G401.6 (cell line): ENCODE measurements around the gene EXOC3.

Source experiments
- FAIRE-seq: peaks from 2 replicates; lab custom pipeline; 2012; peaks lifted over from hg19 to GRCh38; lab: Jason Lieb, UNC

EXOC3 gene

DNA sequence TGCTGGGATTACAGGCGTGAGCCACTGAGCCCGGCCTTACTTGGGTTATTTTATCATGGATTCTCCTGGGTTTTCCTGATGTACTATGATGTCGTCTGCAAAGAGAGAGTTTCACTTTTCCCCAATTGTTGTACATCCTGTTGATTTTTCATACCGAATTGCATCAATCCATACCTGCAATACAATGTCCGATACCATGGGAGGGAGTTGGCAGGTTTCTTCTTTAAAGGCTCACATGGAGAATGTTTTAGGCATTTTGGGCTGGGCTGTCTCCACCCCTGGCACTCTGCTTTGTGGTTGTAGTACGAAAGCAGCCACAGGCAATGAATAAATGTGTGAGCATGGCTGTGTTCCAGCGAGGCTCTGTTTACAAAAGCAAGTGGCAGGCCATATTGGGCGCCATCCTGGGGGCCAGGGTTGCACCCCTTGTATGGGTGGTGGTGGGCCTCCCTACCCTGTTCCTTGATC, 35.1 kb upstream of the EXOC3 start:
- FAIRE-seq, result no peak

DNA sequence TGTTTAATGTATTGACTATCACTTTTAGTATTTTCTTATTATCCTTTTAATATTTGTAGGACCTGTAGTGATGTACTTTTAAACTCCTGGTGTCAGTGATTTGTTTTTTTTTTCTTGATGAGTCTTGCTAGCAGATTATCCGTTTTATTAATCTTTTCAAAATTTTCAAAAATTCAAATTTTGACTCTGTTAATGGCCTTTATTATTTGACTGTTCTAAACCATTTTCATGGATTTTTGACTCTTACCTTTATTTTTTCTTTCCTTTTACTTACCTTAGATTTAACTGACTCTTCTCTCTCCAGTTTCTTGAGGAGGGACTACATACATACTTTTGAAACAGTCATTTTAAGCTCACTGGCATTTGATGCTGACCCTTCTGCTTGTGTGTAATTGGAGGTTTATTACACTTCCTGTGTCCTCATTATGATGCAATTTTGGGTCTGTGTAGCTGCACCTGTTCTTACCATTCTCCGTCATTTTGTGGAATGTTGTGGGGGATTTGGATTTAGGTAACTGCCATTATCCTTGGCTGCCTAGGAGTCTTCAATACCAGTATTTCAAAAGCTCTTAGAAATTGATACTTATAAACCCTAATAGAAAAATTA, 32.0 kb upstream of the EXOC3 start:
- FAIRE-seq, result no peak

DNA sequence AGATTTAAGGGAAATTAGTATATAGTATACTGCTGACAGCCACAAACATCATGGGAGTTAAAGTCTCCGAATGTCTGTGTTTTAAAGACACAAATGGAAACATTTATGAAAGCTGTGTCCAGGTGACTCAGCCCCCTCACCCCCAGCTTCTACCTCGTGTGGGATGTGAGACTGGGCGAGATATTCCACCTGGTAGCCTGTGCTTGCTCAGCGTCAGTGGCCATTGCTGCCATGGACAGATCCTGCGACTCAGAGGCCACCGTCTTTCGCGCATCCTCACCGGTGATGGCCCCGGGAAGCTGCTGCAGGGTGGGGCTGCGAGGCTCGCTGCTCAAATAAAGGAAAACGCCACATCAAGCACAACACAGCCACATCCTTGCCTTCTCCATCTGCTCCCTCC, 31.2 kb upstream of the EXOC3 start:
- no peak for FAIRE-seq

DNA sequence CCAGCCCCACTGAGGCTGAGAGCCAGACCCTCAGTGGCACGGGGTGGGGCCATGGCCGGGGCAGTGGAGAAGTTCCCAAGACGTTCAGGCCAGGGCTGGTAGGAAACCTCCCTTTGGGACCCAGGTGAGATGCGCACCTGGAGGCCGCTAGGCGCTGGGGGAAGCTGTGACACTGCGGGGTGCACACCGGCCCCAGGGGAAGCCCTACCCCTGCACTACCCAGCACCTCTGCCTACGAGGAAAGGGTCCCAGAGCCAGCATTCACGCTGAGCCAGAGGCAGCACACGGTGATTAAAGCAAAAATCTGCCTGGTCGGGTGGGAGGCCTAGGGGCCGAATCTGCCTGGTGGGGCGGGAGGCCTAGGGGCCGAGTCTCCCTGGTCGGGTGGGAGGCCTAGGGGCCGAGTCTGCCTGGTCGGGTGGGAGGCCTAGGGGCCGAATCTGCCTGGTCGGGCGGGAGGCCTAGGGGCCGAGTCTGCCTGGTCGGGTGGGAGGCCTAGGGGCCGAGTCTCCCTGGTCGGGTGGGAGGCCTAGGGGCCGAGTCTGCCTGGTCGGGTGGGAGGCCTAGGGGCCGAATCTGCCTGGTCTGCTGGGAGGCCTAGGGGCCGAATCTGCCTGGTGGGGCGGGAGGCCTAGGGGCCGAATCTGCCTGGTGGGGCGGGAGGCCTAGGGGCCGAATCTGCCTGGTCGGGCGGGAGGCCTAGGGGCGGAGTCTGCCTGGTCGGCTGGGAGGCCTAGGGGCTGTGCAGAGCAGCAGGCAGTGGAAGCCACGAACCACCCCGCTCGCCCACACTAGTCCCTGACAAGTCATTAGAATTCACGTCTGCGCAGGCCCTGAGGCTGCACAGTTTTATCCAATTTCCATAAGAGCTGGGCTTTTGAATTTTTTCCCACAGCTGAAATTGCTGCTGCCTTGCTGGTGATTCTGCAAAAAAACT, 27.7 kb upstream of the EXOC3 start:
- FAIRE-seq, result peak; percentile 92

DNA sequence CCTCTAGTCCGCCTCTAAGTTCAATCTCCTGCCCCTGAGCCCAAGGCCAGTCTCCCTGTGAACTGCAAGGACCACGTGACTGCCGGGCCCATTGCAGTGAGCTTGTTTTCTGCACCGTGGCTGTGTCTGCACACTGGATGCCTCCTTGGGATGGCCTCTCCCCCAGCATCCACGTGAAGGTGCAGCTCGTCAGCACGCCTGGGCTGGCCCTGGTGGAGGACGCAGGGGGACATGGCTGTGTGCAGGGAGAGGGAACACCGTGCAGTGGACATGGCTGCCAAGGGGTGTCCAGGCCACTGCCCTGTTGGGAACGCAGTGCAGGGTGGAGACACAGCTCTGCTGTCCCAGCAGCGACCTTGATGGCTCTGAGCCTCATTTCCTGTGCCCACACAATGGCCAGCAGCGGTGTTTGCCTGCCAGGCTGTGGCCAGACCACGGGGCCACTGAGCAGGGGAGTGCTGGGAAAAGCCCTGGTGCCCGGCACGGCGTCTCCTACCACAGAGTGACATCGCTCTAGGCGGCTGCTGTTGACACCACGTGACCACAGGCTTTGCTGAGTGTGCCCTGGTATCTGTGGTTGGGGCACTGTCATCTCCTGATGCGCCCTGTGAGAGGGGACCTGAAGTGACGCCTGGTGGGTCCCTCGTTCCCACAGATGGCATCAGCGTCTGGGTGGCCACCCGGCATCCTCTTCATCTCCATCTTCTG, 26.9 kb upstream of the EXOC3 start:
- FAIRE-seq, result no peak

DNA sequence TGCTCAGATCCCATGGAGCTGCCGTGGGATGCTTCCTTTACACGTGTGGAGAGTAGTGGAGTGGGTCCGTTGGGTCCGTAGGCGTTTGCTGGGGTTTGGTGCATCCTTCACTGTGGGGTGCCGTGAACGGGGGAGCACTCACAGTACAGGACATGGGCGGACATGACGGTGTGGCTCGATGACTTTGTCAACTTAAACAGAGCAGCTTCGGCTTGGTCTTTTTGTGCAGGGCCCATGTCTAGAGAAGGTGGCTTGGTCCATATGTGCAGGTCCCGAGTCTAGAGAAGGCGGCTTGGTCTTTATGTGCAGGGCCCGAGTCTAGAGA, 26.4 kb upstream of the EXOC3 start:
- FAIRE-seq, result no peak

DNA sequence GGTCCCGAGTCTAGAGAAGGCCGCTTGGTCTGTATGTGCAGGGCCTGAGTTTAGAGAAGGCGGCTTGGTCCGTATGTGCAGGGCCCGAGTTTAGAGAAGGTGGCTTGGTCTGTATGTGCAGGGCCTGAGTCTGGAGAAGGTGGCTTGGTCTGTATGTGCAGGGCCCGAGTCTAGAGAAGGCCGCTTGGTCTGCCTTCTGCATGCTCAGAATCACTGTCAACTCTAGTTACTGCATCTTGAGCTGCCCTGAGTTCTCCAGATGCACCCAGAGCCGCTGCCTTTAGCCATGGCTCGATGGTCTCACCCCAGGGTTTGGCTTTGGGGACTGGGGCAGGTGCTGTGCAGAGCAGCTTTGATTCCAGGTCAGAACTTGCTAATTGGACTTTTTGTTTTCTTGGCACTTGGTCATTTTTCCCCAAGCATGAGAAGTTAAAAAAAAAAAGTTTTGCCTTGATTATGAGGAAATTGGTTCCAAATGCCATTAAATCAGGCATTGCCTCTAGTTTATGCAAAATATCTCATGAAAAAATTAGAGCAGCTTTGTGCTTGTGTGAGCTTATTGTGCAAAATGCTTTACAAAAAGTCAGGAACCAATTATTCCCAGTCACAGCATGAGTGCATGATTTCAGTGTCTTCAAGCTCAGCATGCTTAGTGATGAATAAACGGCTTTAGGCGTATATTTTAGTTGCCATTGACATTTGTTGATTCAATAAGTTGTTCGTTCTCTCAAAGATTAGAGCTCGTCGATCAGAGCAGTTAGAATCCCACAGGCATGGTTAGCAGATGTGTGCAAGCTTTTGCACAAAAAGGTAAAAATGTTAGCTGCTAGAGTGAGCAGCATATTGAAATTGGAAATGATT, 25.4 kb upstream of the EXOC3 start:
- FAIRE-seq, result no peak

DNA sequence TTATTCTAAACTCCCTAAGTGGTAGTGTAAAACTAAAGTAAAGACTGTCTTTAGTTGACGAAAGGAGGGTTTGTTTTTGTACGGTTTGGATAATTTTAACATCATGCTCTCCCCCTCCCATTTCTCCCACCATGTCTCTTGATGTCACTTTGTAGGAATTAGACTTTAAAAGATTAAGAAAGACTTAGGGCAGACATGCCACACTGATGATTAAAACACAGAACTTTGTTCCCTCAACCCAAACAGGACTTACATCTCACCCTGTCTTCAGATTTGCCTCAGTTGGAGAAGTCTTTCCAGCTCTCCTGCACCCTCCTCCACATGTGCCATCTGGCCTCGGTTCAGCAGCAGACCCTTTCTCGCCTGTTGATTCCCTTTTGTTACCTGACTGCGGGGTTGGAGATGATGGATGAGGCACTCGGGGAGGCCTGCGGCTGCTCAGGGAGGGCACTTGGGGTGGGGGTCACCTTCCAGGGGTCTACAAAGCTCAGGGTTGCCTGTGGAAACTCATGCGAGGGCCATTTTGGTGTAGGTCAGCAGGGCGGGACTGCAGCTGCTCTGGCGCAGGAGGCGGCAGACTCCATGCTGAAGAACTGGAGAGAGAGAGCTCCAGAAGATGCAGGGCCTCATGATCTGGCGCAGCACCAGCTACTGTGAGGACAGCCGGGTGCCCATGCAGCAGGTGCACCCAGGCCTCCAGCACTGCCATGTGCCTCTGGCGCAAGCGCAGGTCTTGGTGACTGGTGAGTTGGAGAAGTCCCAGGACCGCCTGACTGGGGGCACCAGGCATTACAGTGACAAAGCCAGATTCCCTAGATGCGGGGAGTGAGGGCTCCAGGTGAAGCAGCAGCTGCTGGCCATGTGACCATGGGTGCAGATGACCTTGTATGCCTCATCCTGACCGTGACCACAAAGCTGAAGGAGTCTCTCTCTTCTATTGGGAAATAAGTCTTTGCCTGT, 24.5 kb upstream of the EXOC3 start:
- no peak for FAIRE-seq

DNA sequence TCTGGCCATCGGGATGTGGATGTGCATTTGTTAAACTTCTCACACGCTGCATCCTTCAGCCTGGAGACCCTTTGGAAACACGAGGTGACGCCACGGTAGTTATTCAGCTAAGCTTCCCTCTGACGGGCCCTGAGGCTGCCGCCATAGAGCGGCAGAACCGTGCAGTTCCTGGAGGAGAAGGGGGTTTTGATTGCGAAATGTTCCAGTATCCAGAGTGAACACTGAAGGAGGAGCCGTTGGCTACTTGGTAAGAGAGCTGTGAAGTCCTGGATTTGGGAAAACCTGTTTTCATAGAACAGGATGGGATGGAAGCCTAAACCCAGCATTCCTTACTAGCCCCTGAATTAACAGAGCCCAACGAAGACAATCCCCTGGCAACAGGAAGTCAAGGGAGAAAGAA, 23.0 kb upstream of the EXOC3 start:
- FAIRE-seq, result no peak

DNA sequence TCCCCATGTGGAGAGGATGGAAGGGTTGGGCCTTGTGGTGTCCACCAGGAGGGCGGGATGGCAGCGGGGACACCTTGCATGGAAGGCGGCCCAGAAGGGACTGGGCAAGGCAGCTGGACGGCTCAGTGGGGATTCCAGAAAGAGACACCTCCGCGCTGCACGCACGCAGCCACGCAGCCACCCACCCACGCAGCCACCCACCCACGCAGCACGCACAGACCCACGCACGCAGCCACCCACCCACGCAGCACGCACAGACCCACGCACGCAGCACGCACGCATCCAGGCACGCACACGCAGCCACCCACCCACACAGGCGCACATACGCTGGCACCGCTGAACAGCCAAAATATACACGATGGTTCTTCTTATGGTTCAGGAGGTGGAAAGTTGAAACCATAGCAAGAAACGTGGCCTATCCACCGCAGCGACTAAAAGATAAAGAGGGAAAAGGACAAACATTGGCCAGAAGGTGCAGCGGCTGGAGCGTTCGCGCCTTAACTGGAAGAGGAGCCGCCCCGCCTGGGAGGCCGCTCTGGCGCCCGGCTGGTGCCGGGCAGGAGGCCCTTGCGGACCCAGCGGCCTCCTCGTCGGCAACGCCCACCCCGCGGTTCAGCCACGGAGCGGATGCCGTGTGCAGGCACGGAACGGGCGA, 22.2 kb upstream of the EXOC3 start:
- no peak for FAIRE-seq

DNA sequence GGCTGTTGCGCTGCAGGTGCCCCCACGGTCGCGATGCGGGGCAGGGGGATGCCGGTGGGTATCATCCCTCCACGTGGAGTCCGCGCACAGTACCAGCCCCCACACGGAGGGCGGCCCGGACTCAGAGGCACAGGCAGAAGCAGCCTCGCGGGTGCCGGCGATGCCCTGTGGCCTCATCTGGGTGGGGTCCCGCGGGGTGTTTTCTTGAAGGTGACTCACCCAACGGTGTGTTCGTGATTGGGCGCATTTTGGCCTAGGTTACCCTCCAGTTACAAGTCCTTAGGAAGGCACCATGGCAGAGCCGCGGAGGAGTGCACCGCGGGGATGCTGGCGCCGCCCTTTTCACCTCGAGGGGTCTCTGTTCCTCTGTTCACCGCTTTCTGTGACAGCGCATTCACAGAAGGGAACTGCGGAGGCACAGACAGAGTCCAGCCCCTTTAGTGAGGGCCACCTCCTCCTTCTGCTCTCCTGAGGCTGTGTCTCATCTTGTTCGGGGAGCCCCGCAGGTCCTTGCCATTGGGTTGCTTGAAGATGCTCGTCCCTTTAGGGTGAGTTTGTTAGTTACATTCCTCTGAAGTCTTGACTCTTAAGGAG, 21.6 kb upstream of the EXOC3 start:
- FAIRE-seq, result no peak

DNA sequence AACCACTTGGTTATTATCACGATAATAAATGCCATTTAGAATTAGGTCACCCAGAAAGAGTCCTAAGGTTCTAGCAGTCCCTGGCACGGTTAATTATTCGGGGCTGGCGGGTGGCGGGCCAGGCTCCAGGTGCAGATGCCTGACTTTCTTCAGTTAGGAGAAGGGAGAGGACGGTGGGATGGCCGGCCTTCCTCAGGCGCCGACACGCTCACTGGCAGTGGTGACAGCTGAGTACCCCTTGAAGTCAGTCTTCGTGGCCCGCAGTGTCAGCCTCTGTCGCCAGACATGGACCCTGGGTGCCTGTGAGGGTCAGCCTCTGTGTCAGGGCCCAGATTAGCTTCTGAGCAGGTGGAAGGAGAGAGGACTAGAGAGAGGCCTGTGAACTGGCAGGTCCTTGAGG, 21.1 kb upstream of the EXOC3 start:
- FAIRE-seq, result no peak

DNA sequence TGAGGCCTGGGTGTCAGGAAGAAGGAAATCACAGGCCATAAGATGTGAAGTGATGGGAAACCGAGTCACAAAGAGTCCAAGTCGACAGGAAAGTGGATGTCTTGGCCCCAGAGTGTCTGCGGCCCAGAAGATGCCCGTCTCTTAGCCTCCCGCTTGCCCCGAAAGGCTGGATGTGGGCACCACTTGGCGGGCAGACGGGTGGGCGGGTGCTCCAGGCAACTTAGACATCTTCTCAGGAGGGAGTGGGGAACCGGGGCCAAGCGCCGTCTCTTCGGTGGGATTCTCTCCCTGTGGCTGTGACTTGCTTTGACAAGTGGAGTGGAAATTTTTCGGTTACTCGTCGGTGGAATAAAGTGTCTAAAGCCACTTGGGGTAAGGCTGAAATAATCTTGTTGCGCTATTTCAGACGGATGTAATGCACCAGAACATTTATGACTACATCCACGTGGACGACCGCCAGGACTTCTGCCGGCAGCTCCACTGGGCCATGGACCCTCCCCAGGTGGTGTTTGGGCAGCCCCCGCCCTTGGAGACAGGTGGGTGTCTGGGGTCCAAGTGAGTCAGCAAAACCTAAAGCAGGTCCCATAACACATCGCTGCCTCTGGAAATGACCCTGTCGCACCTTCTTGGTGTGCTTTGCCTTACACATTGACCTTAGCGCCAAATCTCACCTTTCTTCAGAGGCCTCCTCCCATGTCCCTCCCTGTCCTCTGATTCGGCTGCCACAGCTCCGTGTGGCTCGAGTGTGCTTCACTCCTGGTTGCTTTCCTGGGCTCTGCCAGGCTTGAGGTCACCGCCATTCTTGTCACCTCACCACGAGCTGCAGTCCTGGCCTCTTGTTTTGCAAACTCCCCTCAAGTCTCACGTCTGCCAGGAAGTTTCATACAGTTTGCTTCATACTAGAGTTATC, 20.4 kb upstream of the EXOC3 start:
- FAIRE-seq, result no peak

DNA sequence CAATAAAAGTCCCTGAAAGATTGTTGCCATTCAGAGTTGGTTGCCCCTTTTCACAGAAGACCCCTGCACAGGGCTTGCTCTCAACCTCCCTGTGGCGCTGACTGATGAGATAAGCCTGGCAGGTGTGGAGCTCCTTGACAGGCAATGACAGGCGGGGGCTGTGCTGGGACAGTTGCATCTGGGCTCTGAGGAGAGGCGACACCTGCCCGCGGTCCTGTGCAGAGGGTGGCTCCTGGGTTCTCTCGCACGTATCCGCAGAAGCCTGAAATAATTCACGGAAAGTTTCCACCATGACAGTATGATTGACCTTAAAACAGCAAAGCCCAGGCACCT, 19.8 kb upstream of the EXOC3 start:
- FAIRE-seq, result no peak

DNA sequence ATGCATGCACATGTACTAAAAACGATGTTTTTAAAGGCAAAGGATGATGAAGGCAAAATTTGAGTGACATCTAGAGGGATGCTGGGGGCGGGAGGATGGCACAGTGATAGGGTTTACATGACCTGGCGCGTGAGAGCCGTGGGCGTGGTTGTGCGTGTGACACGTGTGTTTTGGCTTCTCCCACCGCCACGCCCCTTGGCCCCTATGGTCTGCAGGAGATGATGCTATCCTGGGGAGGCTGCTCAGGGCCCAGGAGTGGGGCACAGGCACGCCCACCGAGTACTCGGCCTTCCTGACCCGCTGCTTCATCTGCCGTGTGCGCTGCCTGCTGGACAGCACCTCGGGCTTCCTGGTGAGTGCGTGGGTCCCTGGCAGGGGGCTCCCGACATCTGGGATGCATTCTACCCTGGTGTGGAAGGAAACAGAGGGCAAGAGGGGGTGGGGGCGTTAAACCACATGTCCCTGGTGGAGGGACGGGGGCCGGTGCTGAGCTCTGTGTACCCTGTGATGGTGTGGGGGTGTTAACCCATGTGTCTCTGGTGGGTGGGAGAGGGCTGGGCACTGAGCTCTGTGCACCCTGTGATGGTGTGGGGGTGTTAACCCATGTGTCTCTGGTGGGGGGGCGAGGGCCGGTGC, 19.2 kb upstream of the EXOC3 start:
- no peak for FAIRE-seq

DNA sequence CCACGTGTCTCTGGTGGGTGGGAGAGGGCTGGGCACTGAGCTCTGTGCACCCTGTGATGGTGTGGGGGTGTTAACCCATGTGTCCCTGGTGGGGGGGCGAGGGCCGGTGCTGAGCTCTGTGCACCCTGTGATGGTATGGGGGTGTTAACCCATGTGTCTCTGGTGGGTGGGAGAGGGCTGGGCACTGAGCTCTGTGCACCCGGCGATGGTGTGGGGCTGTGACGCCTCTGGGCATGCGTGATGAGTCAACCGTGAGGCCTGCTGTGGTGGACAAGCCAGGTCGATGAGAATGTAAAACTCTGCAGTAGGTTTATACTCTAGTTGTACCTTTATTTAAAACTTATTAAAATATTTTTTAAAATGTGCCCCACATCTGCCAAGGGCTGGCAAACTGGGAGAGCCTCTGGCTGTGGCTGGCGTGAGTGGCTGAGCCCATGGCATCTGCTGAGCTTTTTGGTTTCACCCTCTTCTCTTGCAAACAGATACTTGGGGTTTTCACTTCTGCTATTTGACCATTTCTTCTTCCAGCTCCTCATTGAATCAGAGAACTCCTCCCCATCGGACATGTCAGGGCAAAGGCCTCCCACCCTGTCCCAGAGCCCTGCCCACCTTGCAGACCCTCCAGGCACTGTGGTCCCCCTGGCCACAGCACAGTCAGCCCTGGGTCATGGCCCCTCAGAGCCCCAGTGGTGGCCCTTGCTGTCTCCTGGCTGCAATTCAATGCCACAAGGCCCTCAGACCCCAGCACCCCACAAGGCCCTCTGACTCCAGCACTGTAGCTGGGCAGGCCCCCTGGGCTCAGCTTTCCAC, 18.5 kb upstream of the EXOC3 start:
- no peak for FAIRE-seq

DNA sequence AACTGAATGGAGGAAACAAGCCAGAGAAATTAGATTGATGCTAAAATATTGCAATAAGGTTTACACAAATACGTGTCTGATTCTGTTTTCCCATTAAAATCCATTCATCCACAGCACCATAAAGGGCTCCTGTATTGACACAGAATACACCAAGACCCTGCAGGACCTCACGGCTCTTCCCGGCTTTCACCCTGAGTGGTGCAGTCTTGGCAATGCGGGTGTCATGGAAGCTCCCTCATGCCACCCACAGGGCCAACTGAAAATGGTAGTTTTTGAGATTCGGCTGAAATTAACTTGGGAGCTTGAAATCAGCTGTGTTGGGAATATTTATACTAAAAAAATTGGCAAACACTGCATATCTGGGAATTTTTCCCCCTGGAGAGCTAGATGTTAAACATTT, 17.3 kb upstream of the EXOC3 start:
- FAIRE-seq, result no peak
